Germinal center (tissue), 1 donor: ENCODE data around the gene PRKD3.

Source experiments
- DNase-seq: peaks from one replicate; pipeline ENCODE4 v3.0.0; 2012; ENCODE audit warnings: mixed read lengths, low spot score

PRKD3 gene

GRCh38 chr2:37343537-37344434 is 19.2 kb upstream of the PRKD3 start:
- no peak for DNase-seq

GRCh38 chr2:37342591-37343220 is 18.1 kb upstream of the PRKD3 start:
- DNase-seq: no peak

GRCh38 chr2:37340637-37341036 is 16.0 kb upstream of the PRKD3 start:
- no peak for DNase-seq

- no peak for DNase-seq
These were observed 14.3 kb upstream of the PRKD3 start for GRCh38 chr2:37338933-37339332.

GRCh38 chr2:37337620-37338280 is 13.1 kb upstream of the PRKD3 start:
- DNase-seq: no peak

- DNase-seq: no peak
These were observed 11.0 kb upstream of the PRKD3 start for GRCh38 chr2:37335604-37336003.

- no peak for DNase-seq
These were observed 8.6 kb upstream of the PRKD3 start for GRCh38 chr2:37333256-37333655.

- no peak for DNase-seq
These were observed 7.9 kb upstream of the PRKD3 start for GRCh38 chr2:37332560-37332959.

- DNase-seq: no peak
These were observed 6.0 kb upstream of the PRKD3 start for GRCh38 chr2:37330681-37331080.

GRCh38 chr2:37326866-37327634 is 2.4 kb upstream of the PRKD3 start:
- DNase-seq: no peak

- DNase-seq: no peak
These were observed 1.7 kb upstream of the PRKD3 start for GRCh38 chr2:37326285-37326684.

- DNase-seq: no peak
These were observed 1.0 kb upstream of the PRKD3 start for GRCh38 chr2:37325625-37326071.

GRCh38 chr2:37324536-37324785 is 172 bp downstream of the PRKD3 start:
- DNase-seq: no peak

- peak; percentile 40 for DNase-seq
These were observed 675 bp downstream of the PRKD3 start for GRCh38 chr2:37323781-37324535.

- no peak for DNase-seq
These were observed 1.4 kb downstream of the PRKD3 start for GRCh38 chr2:37323176-37323780.

GRCh38 chr2:37322368-37322767 is 2.3 kb downstream of the PRKD3 start:
- DNase-seq: no peak

GRCh38 chr2:37321029-37321682 is 3.5 kb downstream of the PRKD3 start:
- no peak for DNase-seq

- DNase-seq: no peak
These were observed 4.7 kb downstream of the PRKD3 start for GRCh38 chr2:37319754-37320609.

GRCh38 chr2:37318401-37318800 is 6.2 kb downstream of the PRKD3 start:
- DNase-seq: no peak

- no peak for DNase-seq
These were observed 6.9 kb downstream of the PRKD3 start for GRCh38 chr2:37317746-37318145.
